Left ventricle myocardium inferior (tissue), 1 donor: Measurements from ENCODE around the gene TDRD15. TPM values are rescaled to one million over a fixed set of nuclear protein-coding genes. Genes with fewer than 3 reads are reported as not detected.
"Not testable (repeated sequence)": the region's sequence is repeated elsewhere in the genome, so short reads cannot be mapped to it uniquely, and the experiment has no call there.

Experiments used
- DNase-seq: peaks from one replicate; pipeline ENCODE4 v3.0.0-alpha.2; 2020
- H3K27ac ChIP-seq: fragments of 200-600 bp; replicated peaks from 2 replicates; pipeline ENCODE4 v1.8.0; 2021
- H3K27me3 ChIP-seq: fragments of 200-600 bp; 2 replicates; pipeline ENCODE4 v1.8.0; 2021; ENCODE audit warnings: low read depth
- H3K36me3 ChIP-seq: fragments of 200-600 bp; 2 replicates; pipeline ENCODE4 v1.8.0; 2021
- H3K4me1 ChIP-seq: fragments of 200-600 bp; 2 replicates; pipeline ENCODE4 v1.8.0; 2021
- H3K4me3 ChIP-seq: fragments of 200-600 bp; 2 replicates; pipeline ENCODE4 v1.8.0; 2021; ENCODE audit warnings: mild to moderate bottlenecking, moderate library complexity
- H3K9me3 ChIP-seq: fragments of 200-600 bp; replicated peaks from 2 replicates; pipeline ENCODE4 v1.8.0; 2021
- CTCF ChIP-seq: fragments of 200-600 bp; IDR thresholded peaks from 2 replicates; pipeline ENCODE4 v1.8.0; 2021; ENCODE audit warnings: antibody characterized with exemption, mild to moderate bottlenecking, borderline replicate concordance
- intact Hi-C: fragments of 100-400 bp; cut with micrococcal nuclease; formaldehyde crosslinking; loops from one replicate; pipeline ENCODE4 v1.11.0; 2022
- total RNA-seq: library from RNA; stranded (reverse); fragmentation: NEBNext Ultra II Directional; extraction: Animal tissue kit (Norgen Biotek cat#: 25700); gene quantifications from one replicate; pipeline ENCODE4 v1.2.1, GENCODE V29; 2021
- donor health status: DM: no; HTN: yes; CAD: no; lungs with severe emphysema.

The TDRD15 gene
- total RNA-seq, 1 donor from 2014 or later: not detected

DNA sequence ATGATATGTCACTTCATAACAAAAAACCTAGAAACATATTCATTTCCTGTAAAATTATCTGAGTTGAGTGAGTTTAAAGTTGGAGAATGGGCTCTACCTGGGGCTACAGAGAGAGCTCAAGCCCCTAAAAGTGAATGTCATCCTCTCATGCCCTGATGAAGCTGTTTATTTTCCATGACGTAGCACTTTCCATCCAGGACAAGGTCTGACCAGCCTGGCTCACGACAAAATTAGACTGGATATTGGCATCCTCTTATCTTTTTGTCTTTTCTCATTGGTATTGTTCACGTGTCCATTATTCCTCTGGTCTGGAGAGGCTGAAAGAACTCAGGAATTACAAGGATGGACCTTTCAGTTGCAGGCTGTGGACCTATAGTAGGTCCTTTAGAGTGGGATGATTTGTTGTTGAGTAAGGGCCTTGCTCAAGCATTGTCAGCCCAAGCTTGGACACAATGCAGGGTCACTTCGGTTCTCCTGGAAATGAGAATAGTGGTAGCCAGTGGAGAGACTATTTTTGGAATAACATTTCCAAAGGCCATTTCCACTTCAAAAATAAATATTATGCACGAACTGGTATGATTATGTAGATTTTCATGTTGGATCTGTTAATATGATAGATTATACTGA, 24.4 kb upstream of the TDRD15 start:
- H3K36me3 ChIP-seq: no peaks in the 10 kb centered on the region
- H3K9me3 ChIP-seq: no peaks in the 10 kb centered on the region
- no peak overlapping the region for H3K27ac ChIP-seq
- H3K4me3 ChIP-seq: no peak overlapping the region
- intact Hi-C loops: no loop called here
- H3K27me3 ChIP-seq: no peaks in the 10 kb centered on the region
- H3K4me1 ChIP-seq: peaks cover 12% of the 10 kb centered on the region
- no peak for DNase-seq
- no peak for TF ChIP-seq CTCF

DNA sequence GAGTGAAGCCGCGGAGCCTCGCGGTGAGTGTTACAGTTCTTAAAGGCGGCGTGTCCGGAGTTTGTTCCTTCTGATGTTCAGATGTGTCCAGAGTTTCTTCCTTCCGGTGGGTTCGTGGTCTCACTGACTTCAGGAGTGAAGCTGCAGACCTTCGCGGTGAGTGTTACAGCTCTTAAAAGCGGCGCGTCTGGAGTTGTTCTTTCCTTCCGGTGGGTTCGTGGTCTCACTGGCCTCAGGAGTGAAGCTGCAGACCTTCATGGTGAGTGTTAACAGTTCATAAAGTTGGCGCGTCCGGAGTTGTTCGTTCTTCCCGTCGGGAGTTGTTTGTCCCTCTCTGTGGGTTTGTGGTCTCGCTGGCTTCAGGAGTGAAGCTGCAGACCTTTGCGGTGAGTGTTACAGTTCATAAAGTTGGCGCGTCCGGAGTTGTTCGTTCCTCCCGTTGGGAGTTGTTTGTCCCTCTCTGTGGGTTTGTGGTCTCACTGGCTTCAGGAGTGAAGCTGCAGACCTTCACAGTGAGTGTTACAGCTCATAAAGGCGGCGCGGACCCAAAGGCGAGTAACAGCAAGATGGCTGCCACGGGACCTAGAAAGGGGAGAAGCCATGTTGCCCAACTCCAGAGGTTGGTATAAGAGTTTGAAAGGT, 22.1 kb upstream of the TDRD15 start:
- peaks cover 12% of the 10 kb centered on the region for H3K4me1 ChIP-seq
- DNase-seq, H3K27me3 ChIP-seq, intact Hi-C loops, H3K4me3 ChIP-seq, H3K9me3 ChIP-seq, H3K36me3 ChIP-seq, H3K27ac ChIP-seq: not testable (repeated sequence)

- intact Hi-C loops: no loop called here
- Histone ChIP-seq H3K36me3 (no peaks in the 10 kb centered on the region), H3K27me3 (no peaks in the 10 kb centered on the region), H3K27ac (no peak overlapping the region), H3K9me3 (no peaks in the 10 kb centered on the region), H3K4me3 (no peak overlapping the region), H3K4me1 (peaks cover 12% of the 10 kb centered on the region)
- no peak for TF ChIP-seq CTCF
- no peak for DNase-seq
These were observed 21.4 kb upstream of the TDRD15 start for GRCh38 chr2:21102356-21102755.

DNA sequence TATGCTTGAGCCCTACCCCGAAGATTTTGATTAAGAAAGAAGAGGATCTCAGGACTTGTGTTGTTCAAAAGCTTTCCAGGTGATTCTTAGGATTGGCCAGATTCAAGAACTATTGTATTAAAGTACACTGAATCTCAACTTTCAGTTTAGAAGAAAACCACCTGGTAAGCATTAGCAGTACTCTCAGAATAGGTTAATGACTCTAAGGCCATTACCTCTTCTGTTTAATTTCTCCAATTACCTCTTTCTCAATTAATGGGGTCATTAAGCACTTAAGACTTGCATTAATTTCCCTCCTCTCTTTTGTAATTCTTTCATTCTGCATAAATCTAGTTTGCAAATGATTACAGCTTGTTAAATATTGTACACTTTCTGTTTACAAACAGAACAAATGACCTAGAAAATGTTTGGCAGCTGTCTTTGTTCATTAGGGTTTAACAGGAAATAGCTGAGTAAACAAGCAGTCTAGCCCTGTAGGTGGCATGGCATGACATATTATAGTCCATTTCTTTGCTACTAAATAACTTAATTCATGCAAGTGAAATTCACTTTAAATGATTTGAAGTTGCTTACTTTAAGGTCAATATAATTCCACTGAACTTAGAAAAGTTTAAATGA, 20.4 kb upstream of the TDRD15 start:
- no peak for DNase-seq

DNA sequence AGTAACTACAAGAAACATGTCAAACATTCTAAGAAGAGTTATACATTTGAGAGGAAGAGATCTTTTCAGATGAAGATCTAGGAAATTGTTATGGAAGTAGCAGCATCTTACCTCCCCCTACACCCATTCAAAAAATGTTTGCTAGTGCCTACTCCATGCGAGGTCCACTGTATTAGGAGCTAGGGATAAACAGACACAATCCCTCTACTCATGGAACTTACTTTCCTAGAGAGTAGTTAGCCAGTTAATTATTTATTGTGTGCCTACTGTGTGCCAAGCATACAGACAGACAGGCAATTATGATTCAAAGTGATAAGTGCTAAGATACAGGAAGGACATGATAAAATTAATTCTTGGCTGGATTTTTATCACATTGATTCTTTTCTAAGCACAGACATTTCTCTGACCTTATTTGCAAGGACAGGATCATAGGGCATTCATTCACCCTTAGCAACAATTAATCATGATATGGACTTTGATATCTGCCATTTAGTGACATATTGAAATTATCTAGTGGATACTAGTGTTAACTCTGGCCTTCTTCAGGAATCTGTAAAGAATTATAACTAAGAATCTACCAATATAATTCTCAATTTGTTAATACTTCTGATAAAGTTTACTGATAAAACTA, 19.6 kb upstream of the TDRD15 start:
- intact Hi-C loops: no loop called here
- Histone ChIP-seq H3K27me3 (no peaks in the 10 kb centered on the region), H3K9me3 (no peaks in the 10 kb centered on the region), H3K4me3 (no peak overlapping the region), H3K36me3 (no peaks in the 10 kb centered on the region), H3K27ac (no peak overlapping the region), H3K4me1 (peaks cover 11% of the 10 kb centered on the region)
- TF ChIP-seq CTCF: no peak
- no peak for DNase-seq

More for the DNA sequence above, 20.4 kb upstream of the TDRD15 start:
- no peak overlapping the region for H3K27ac ChIP-seq
- no peak overlapping the region for H3K4me3 ChIP-seq
- H3K27me3 ChIP-seq: no peaks in the 10 kb centered on the region
- H3K36me3 ChIP-seq: no peaks in the 10 kb centered on the region
- peaks cover 12% of the 10 kb centered on the region for H3K4me1 ChIP-seq
- no peaks in the 10 kb centered on the region for H3K9me3 ChIP-seq
- no peak for TF ChIP-seq CTCF
- intact Hi-C loops: no loop called here
